Tibial artery (tissue), 4 donors: ENCODE measurements around the gene PDE4B.

Experiments used
- DNase-seq, 2 donors: peaks; one replicate each; pipeline ENCODE4 v3.0.0-alpha.2; 2019
- H3K27ac ChIP-seq, 2 donors: fragments of 200-600 bp; sonication (generic) in 1 of 2; 1 replicate in 1 of 2; 2 replicates in 1 of 2; pipeline ENCODE4 v1.5.1; 2018 to 2019; ENCODE audit warnings: mild to moderate bottlenecking in 1 of 2
- H3K27me3 ChIP-seq, 2 donors: fragments of 200-600 bp; sonication (generic) in 1 of 2; one replicate each; pipeline versions ENCODE4 v1.5.1 to v1.6.0; 2016 to 2019
- H3K36me3 ChIP-seq, 3 donors: fragments of 200-600 bp; sonication (generic) in 2 of 3; one replicate each; pipeline ENCODE4 v1.5.1; 2016 to 2019; ENCODE audit warnings: mild to moderate bottlenecking in 2 of 3
- H3K4me1 ChIP-seq, 4 donors: fragments of 200-600 bp; sonication (generic) in 2 of 4; 1 replicate in 3 of 4; 2 replicates in 1 of 4; pipeline ENCODE4 v1.5.1; 2016 to 2019
- H3K4me3 ChIP-seq, 2 donors: fragments of 200-600 bp; sonication (generic) in 1 of 2; 1 replicate in 1 of 2; 2 replicates in 1 of 2; pipeline ENCODE4 v1.5.1; 2018 to 2019; ENCODE audit warnings: mild to moderate bottlenecking in 2 of 2
- H3K9me3 ChIP-seq, 3 donors: fragments of 200-600 bp; sonication (generic) in 1 of 3; one replicate each; pipeline ENCODE4 v1.5.1; 2016 to 2019
- CTCF ChIP-seq, 2 experiments: fragments of 200-600 bp in 1 of 2; fragments of 450-650 bp in 1 of 2; IDR thresholded peaks; one replicate each; pipeline ENCODE4 v1.5.1; 2017 to 2019; ENCODE audit warnings: antibody characterized with exemption in 2 of 2, mild to moderate bottlenecking in 1 of 2, moderate library complexity in 1 of 2
- intact Hi-C: fragments of 100-400 bp; cut with DNase I; formaldehyde crosslinking; loops from one replicate; pipeline ENCODE4 v1.15.0; 2023; ENCODE audit warnings: low total_unique reads

Gene PDE4B

GRCh38 chr1:65939636-65940035 is 146.9 kb downstream of the PDE4B start:
- no peak overlapping the region for H3K27ac ChIP-seq
- H3K36me3 ChIP-seq: no peaks in the 10 kb centered on the region
- H3K4me1 ChIP-seq: no peaks in the 10 kb centered on the region
- intact Hi-C loops: no loop called here
- H3K27me3 ChIP-seq: no peaks in the 10 kb centered on the region
- peak in 1 of 2 donors; percentile 29 for DNase-seq
- H3K9me3 ChIP-seq: no peaks in the 10 kb centered on the region
- no peak for TF ChIP-seq CTCF (IDR thresholded peaks at IDR 0.05)
- no peak overlapping the region for H3K4me3 ChIP-seq

GRCh38 chr1:65940126-65940525 is 147.4 kb downstream of the PDE4B start:
- H3K4me1 ChIP-seq: no peaks in the 10 kb centered on the region
- no peaks in the 10 kb centered on the region for H3K27me3 ChIP-seq
- no peaks in the 10 kb centered on the region for H3K36me3 ChIP-seq
- DNase-seq: no peak
- no peak overlapping the region for H3K4me3 ChIP-seq
- no peak overlapping the region for H3K27ac ChIP-seq
- no peaks in the 10 kb centered on the region for H3K9me3 ChIP-seq
- no peak for TF ChIP-seq CTCF (IDR thresholded peaks at IDR 0.05)
- intact Hi-C loops: no loop called here

- Histone ChIP-seq H3K4me1 (no peaks in the 10 kb centered on the region), H3K9me3 (no peaks in the 10 kb centered on the region), H3K27ac (no peak overlapping the region), H3K36me3 (no peaks in the 10 kb centered on the region), H3K4me3 (no peak overlapping the region), H3K27me3 (no peaks in the 10 kb centered on the region)
- no peak for TF ChIP-seq CTCF (IDR thresholded peaks at IDR 0.05)
- intact Hi-C loops: no loop called here
- no peak for DNase-seq
Measured at GRCh38 chr1:65942476-65942875, 149.8 kb downstream of the PDE4B start.

- H3K36me3 ChIP-seq: no peaks in the 10 kb centered on the region
- TF ChIP-seq CTCF (IDR thresholded peaks at IDR 0.05): no peak
- H3K9me3 ChIP-seq: no peaks in the 10 kb centered on the region
- H3K4me3 ChIP-seq: no peak overlapping the region
- H3K27ac ChIP-seq: no peak overlapping the region
- no peaks in the 10 kb centered on the region for H3K27me3 ChIP-seq
- no peak for DNase-seq
- intact Hi-C loops: no loop called here
- H3K4me1 ChIP-seq: no peaks in the 10 kb centered on the region
Measured at GRCh38 chr1:65946376-65946775, 153.7 kb downstream of the PDE4B start.

- DNase-seq: no peak
- no peak overlapping the region for H3K27ac ChIP-seq
- no peak for TF ChIP-seq CTCF (IDR thresholded peaks at IDR 0.05)
Measured at GRCh38 chr1:65946960-65947359, 154.3 kb downstream of the PDE4B start.

GRCh38 chr1:65948609-65949229 is 156.0 kb downstream of the PDE4B start:
- no peak for TF ChIP-seq CTCF (IDR thresholded peaks at IDR 0.05)
- Histone ChIP-seq H3K36me3 (no peaks in the 10 kb centered on the region), H3K9me3 (no peaks in the 10 kb centered on the region), H3K27ac (no peak overlapping the region), H3K4me3 (no peak overlapping the region), H3K27me3 (no peaks in the 10 kb centered on the region), H3K4me1 (no peaks in the 10 kb centered on the region)
- no peak for DNase-seq
- intact Hi-C loops: no loop called here

More at GRCh38 chr1:65946960-65947359, 154.3 kb downstream of the PDE4B start:
- Histone ChIP-seq H3K4me1 (no peaks in the 10 kb centered on the region), H3K9me3 (no peaks in the 10 kb centered on the region), H3K36me3 (no peaks in the 10 kb centered on the region), H3K27me3 (no peaks in the 10 kb centered on the region), H3K4me3 (no peak overlapping the region)
- intact Hi-C loops: no loop called here
